GM18907 (cell line): Measurements from ENCODE around the gene ARHGAP23.
"Not testable (repeated sequence)": the region's sequence is repeated elsewhere in the genome, so short reads cannot be mapped to it uniquely, and the experiment has no call there.

ENCODE experiments used
- ATAC-seq: cut with Tn5 transposase; IDR thresholded peaks from one replicate; pipeline ENCODE4 v1.9.1; 2021; ENCODE audit warnings: mild to moderate bottlenecking, moderate library complexity; ENCODE audit not compliant: unreplicated experiment

ARHGAP23 gene

GRCh38 chr17:38460716-38461630, 32.7 kb downstream of the ARHGAP23 start:
- ATAC-seq, result no peak

GRCh38 chr17:38461683-38462082, 33.4 kb downstream of the ARHGAP23 start:
- no peak for ATAC-seq

- ATAC-seq, result no peak
These were observed 35.2 kb downstream of the ARHGAP23 start for GRCh38 chr17:38463451-38463858.

GRCh38 chr17:38464251-38464722, 36.0 kb downstream of the ARHGAP23 start:
- ATAC-seq, result no peak

GRCh38 chr17:38464723-38465390, 36.6 kb downstream of the ARHGAP23 start:
- ATAC-seq, result no peak

GRCh38 chr17:38465391-38466345, 37.4 kb downstream of the ARHGAP23 start:
- no peak for ATAC-seq

GRCh38 chr17:38466346-38467315, 38.4 kb downstream of the ARHGAP23 start:
- no peak for ATAC-seq

GRCh38 chr17:38467491-38467890, 39.2 kb downstream of the ARHGAP23 start:
- ATAC-seq, result no peak

DNA sequence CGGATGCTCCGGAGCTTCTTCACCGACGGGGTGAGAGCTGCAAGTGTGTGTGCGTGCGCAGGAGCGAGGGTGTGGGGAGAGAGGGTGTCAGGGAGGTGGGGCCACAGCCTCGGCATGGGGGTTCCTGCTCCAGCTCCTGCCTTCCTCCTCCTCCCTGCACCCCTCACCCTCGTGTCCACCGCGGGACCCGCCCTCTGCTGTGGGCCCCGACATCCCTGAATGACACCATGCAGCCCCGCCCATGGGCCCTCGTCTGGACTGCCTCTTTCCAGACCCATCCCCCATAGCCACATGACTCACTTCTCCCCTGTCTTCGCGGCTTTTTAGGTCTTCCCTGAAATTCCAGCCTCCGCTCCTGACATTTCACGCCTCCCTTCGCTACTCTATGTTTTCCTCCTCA, 41.6 kb downstream of the ARHGAP23 start:
- ATAC-seq, result no peak

- not testable (repeated sequence) for ATAC-seq
These were observed 43.0 kb downstream of the ARHGAP23 start for GRCh38 chr17:38471253-38471652.

- ATAC-seq, result not testable (repeated sequence)
These were observed 46.4 kb downstream of the ARHGAP23 start for GRCh38 chr17:38474666-38475065.

- ATAC-seq, result no peak
These were observed 48.3 kb downstream of the ARHGAP23 start for GRCh38 chr17:38476549-38476948.

DNA sequence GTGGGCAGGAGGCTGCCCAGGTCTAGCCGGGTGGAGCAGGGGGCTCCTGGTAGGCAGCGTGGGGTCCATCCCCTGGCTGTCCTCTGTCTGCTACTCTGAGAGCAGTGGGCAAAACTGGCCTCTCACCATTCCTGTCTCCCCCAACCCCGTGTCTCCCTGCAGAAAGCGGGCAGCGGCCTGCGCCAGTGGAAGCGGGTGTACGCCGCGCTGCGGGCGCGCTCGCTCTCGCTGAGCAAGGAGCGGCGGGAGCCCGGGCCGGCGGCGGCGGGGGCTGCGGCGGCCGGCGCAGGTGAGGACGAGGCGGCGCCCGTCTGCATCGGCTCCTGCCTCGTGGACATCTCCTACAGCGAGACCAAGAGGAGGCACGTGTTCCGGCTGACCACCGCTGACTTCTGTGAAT, 49.2 kb downstream of the ARHGAP23 start:
- not testable (repeated sequence) for ATAC-seq

GRCh38 chr17:38477951-38478350, 49.7 kb downstream of the ARHGAP23 start:
- ATAC-seq, result not testable (repeated sequence)

GRCh38 chr17:38478667-38479066, 50.4 kb downstream of the ARHGAP23 start:
- not testable (repeated sequence) for ATAC-seq

DNA sequence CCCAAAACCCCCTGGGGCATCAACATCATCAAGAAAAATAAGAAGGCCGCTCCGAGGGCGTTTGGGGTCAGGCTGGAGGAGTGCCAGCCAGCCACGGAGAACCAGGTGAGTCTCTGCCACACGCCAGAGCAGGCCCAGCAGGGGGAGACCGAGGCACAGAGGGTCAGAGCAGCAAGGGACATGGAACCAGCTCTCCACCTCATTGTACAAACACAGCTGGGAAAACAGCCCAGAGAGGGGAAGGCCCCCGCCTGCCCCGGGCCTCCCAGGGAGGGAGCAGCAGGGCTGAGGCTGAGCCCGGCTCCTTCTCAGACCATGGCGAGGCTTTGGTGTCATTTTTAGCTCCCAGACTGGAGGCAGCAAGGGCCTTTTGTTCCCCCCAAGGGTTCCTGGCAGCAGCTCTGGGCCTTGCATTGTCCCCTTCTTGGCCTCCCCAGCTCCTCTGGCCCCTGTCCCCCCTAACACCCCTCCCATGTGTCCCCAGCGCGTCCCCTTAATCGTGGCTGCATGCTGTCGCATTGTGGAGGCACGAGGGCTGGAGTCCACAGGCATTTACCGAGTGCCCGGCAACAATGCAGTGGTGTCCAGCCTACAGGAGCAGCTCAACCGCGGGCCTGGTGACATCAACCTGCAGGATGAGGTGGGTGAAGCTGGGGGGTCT, 53.9 kb downstream of the ARHGAP23 start:
- not testable (repeated sequence) for ATAC-seq

DNA sequence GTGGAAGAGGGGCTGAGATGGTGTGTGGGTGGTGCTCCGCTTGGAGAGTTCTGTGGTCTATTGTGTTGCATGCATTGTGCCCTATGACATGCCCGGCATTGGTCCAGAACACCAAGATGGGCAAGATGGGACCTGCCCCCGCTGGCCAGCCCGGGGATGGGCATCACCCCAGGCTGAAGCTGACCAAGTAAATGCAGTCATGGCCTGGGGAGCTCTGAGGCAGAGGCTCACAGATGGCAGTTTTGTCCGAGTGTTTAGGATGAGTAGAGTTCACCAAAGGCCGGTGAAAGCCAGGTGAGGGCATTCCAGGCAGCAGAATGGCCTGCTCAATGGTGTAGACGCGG, 54.4 kb downstream of the ARHGAP23 start:
- not testable (repeated sequence) for ATAC-seq

- ATAC-seq, result peak; percentile 68
These were observed 56.2 kb downstream of the ARHGAP23 start for GRCh38 chr17:38484242-38485145.
